Measurements from ENCODE around the gene DUSP14. TPM values are rescaled to one million over a fixed set of nuclear protein-coding genes. Genes with fewer than 3 reads are reported as not detected.
"Not testable (repeated sequence)": the region's sequence is repeated elsewhere in the genome, so short reads cannot be mapped to it uniquely, and the experiment has no call there.

Gene DUSP14
- total RNA-seq, 5 donors from 2014 or later (not counting 1 experiment from before 2014, with no cell fraction given), result 4.0 to 9.6 (median 5.4) TPM

GRCh38 chr17:37457801-37458200 lies 31.9 kb upstream of the DUSP14 start:
- H3K4me3 ChIP-seq (ENCODE audit: control insufficient read depth in 1 of 2, extremely low read depth in 1 of 2, low read length in 1 of 2); H3K27me3 Mint-ChIP-seq; H3K27ac Mint-ChIP-seq; H3K4me1 Mint-ChIP-seq; H3K9me3 ChIP-seq; H3K9me3 Mint-ChIP-seq; CTCF ChIA-PET; DNase-seq; H3K36me3 ChIP-seq (ENCODE audit: control insufficient read depth in 2 of 2, extremely low read depth in 1 of 2, insufficient read depth in 1 of 2, low read length in 1 of 2); H3K4me1 ChIP-seq (ENCODE audit: control insufficient read depth in 1 of 2, extremely low read depth in 1 of 2, insufficient read depth in 2 of 2, low read length in 2 of 2); ATAC-seq (replicated peaks in 1 of 4); POLR2A ChIA-PET; H3K27ac ChIP-seq (ENCODE audit: low read length); H3K4me3 Mint-ChIP-seq; H3K27me3 ChIP-seq (replicated peaks in 1 of 2; ENCODE audit: control insufficient read depth in 2 of 2, extremely low read depth in 1 of 2, insufficient read depth in 2 of 2, low read length in 1 of 2): not testable (repeated sequence)
- no CpG with 5 or more reads among the region's 3 CpGs for WGBS (ENCODE audit: insufficient coverage)
- H3K36me3 Mint-ChIP-seq, result peaks cover 20% of the 10 kb centered on the region

- H3K27ac ChIP-seq (ENCODE audit: low read length), result no peak overlapping the region
- ChIA-PET CTCF (no interaction called here), POLR2A (no interaction called here)
- peaks cover 20% of the 10 kb centered on the region for H3K36me3 Mint-ChIP-seq
- no peak for ATAC-seq (replicated peaks in 1 of 4)
- no peaks in the 10 kb centered on the region for H3K27me3 Mint-ChIP-seq
- DNase-seq, result no peak
- peaks cover 0 to 12% of the 10 kb centered on the region in 2 donors for H3K36me3 ChIP-seq (ENCODE audit: control insufficient read depth in 2 of 2, extremely low read depth in 1 of 2, insufficient read depth in 1 of 2, low read length in 1 of 2)
- no peak overlapping the region for H3K4me3 ChIP-seq (ENCODE audit: control insufficient read depth in 1 of 2, extremely low read depth in 1 of 2, low read length in 1 of 2)
- H3K27ac Mint-ChIP-seq, result no peak overlapping the region
- H3K4me3 Mint-ChIP-seq, result no peak overlapping the region
- no peaks in the 10 kb centered on the region for H3K4me1 ChIP-seq (ENCODE audit: control insufficient read depth in 1 of 2, extremely low read depth in 1 of 2, insufficient read depth in 2 of 2, low read length in 2 of 2)
- H3K4me1 Mint-ChIP-seq, result no peaks in the 10 kb centered on the region
- H3K27me3 ChIP-seq (replicated peaks in 1 of 2; ENCODE audit: control insufficient read depth in 2 of 2, extremely low read depth in 1 of 2, insufficient read depth in 2 of 2, low read length in 1 of 2), result no peaks in the 10 kb centered on the region
- no CpG with 5 or more reads among the region's 3 CpGs for WGBS (ENCODE audit: insufficient coverage)
- H3K9me3 ChIP-seq, result no peaks in the 10 kb centered on the region
- no peaks in the 10 kb centered on the region for H3K9me3 Mint-ChIP-seq
These were observed 30.9 kb upstream of the DUSP14 start for GRCh38 chr17:37458805-37459204.

- Histone ChIP-seq H3K27me3 (replicated peaks in 1 of 2; ENCODE audit: control insufficient read depth in 2 of 2, extremely low read depth in 1 of 2, insufficient read depth in 2 of 2, low read length in 1 of 2) (no peaks in the 10 kb centered on the region), H3K9me3 (no peaks in the 10 kb centered on the region), H3K4me1 (ENCODE audit: control insufficient read depth in 1 of 2, extremely low read depth in 1 of 2, insufficient read depth in 2 of 2, low read length in 2 of 2) (no peaks in the 10 kb centered on the region), H3K4me3 (ENCODE audit: control insufficient read depth in 1 of 2, extremely low read depth in 1 of 2, low read length in 1 of 2) (no peak overlapping the region), H3K27ac (ENCODE audit: low read length) (no peak overlapping the region), H3K36me3 (ENCODE audit: control insufficient read depth in 2 of 2, extremely low read depth in 1 of 2, insufficient read depth in 1 of 2, low read length in 1 of 2) (peaks cover 0 to 17% of the 10 kb centered on the region in 2 donors)
- POLR2A ChIA-PET, result no interaction called here
- 75% methylated on average over 2 of the region's 3 CpGs for WGBS (ENCODE audit: insufficient coverage)
- H3K4me1 Mint-ChIP-seq, result peaks cover 0 to 4% (median 2%) of the 10 kb centered on the region in 3 donors
- DNase-seq (no peak), ATAC-seq (replicated peaks in 1 of 4) (no peak)
- CTCF ChIA-PET, result no interaction called here
- no peaks in the 10 kb centered on the region for H3K27me3 Mint-ChIP-seq
- H3K27ac Mint-ChIP-seq, result no peak overlapping the region
- H3K36me3 Mint-ChIP-seq, result peaks cover 40% of the 10 kb centered on the region
- H3K9me3 Mint-ChIP-seq, result no peaks in the 10 kb centered on the region
- H3K4me3 Mint-ChIP-seq, result no peak overlapping the region
These were observed 28.0 kb upstream of the DUSP14 start for GRCh38 chr17:37461668-37462067.

GRCh38 chr17:37462492-37462891 lies 27.2 kb upstream of the DUSP14 start:
- H3K4me1 ChIP-seq (ENCODE audit: control insufficient read depth in 1 of 2, extremely low read depth in 1 of 2, insufficient read depth in 2 of 2, low read length in 2 of 2), result no peaks in the 10 kb centered on the region
- H3K27ac ChIP-seq (ENCODE audit: low read length), result no peak overlapping the region
- H3K27me3 ChIP-seq (replicated peaks in 1 of 2; ENCODE audit: control insufficient read depth in 2 of 2, extremely low read depth in 1 of 2, insufficient read depth in 2 of 2, low read length in 1 of 2), result no peaks in the 10 kb centered on the region
- no peak for DNase-seq
- ATAC-seq (replicated peaks in 1 of 4), result no peak
- Mint-ChIP-seq H3K36me3 (peaks cover 45% of the 10 kb centered on the region), H3K27ac (no peak overlapping the region), H3K4me3 (no peak overlapping the region), H3K4me1 (peaks cover 0 to 4% (median 2%) of the 10 kb centered on the region in 3 donors), H3K27me3 (no peaks in the 10 kb centered on the region), H3K9me3 (no peaks in the 10 kb centered on the region)
- peaks cover 0 to 22% of the 10 kb centered on the region in 2 donors for H3K36me3 ChIP-seq (ENCODE audit: control insufficient read depth in 2 of 2, extremely low read depth in 1 of 2, insufficient read depth in 1 of 2, low read length in 1 of 2)
- ChIA-PET POLR2A (no interaction called here), CTCF (no interaction called here)
- no CpG with 5 or more reads among the region's 5 CpGs for WGBS (ENCODE audit: insufficient coverage)
- H3K4me3 ChIP-seq (ENCODE audit: control insufficient read depth in 1 of 2, extremely low read depth in 1 of 2, low read length in 1 of 2), result no peak overlapping the region
- no peaks in the 10 kb centered on the region for H3K9me3 ChIP-seq

GRCh38 chr17:37463039-37463438 lies 26.7 kb upstream of the DUSP14 start:
- H3K36me3 ChIP-seq (ENCODE audit: control insufficient read depth in 2 of 2, extremely low read depth in 1 of 2, insufficient read depth in 1 of 2, low read length in 1 of 2), result peaks cover 0 to 25% of the 10 kb centered on the region in 2 donors
- H3K4me3 ChIP-seq (ENCODE audit: control insufficient read depth in 1 of 2, extremely low read depth in 1 of 2, low read length in 1 of 2), result no peak overlapping the region
- no peak overlapping the region for H3K27ac ChIP-seq (ENCODE audit: low read length)
- H3K36me3 Mint-ChIP-seq, result peaks cover 45% of the 10 kb centered on the region
- DNase-seq (no peak), ATAC-seq (replicated peaks in 1 of 4) (no peak)
- H3K27me3 ChIP-seq (replicated peaks in 1 of 2; ENCODE audit: control insufficient read depth in 2 of 2, extremely low read depth in 1 of 2, insufficient read depth in 2 of 2, low read length in 1 of 2), result no peaks in the 10 kb centered on the region
- no peaks in the 10 kb centered on the region for H3K27me3 Mint-ChIP-seq
- ChIA-PET POLR2A (no interaction called here), CTCF (no interaction called here)
- H3K4me1 Mint-ChIP-seq, result peaks cover 0 to 4% (median 2%) of the 10 kb centered on the region in 3 donors
- H3K9me3 Mint-ChIP-seq, result no peaks in the 10 kb centered on the region
- 80% methylated on average over 1 of the region's 3 CpGs for WGBS (ENCODE audit: insufficient coverage)
- no peaks in the 10 kb centered on the region for H3K9me3 ChIP-seq
- no peak overlapping the region for H3K4me3 Mint-ChIP-seq
- no peaks in the 10 kb centered on the region for H3K4me1 ChIP-seq (ENCODE audit: control insufficient read depth in 1 of 2, extremely low read depth in 1 of 2, insufficient read depth in 2 of 2, low read length in 2 of 2)
- H3K27ac Mint-ChIP-seq, result no peak overlapping the region

- ChIA-PET POLR2A (no interaction called here), CTCF (no interaction called here)
- Mint-ChIP-seq H3K9me3 (no peaks in the 10 kb centered on the region), H3K36me3 (peaks cover 40% of the 10 kb centered on the region), H3K4me1 (peaks cover 0 to 4% (median 2%) of the 10 kb centered on the region in 3 donors), H3K27me3 (no peaks in the 10 kb centered on the region), H3K27ac (no peak overlapping the region), H3K4me3 (no peak overlapping the region)
- H3K27me3 ChIP-seq (replicated peaks in 1 of 2; ENCODE audit: control insufficient read depth in 2 of 2, extremely low read depth in 1 of 2, insufficient read depth in 2 of 2, low read length in 1 of 2), result no peaks in the 10 kb centered on the region
- H3K36me3 ChIP-seq (ENCODE audit: control insufficient read depth in 2 of 2, extremely low read depth in 1 of 2, insufficient read depth in 1 of 2, low read length in 1 of 2), result peaks cover 0 to 29% of the 10 kb centered on the region in 2 donors
- no peak overlapping the region for H3K27ac ChIP-seq (ENCODE audit: low read length)
- H3K4me1 ChIP-seq (ENCODE audit: control insufficient read depth in 1 of 2, extremely low read depth in 1 of 2, insufficient read depth in 2 of 2, low read length in 2 of 2), result no peaks in the 10 kb centered on the region
- DNase-seq, result no peak
- no peak for ATAC-seq (replicated peaks in 1 of 4)
- H3K9me3 ChIP-seq, result no peaks in the 10 kb centered on the region
- H3K4me3 ChIP-seq (ENCODE audit: control insufficient read depth in 1 of 2, extremely low read depth in 1 of 2, low read length in 1 of 2), result no peak overlapping the region
- 100% methylated on average over 3 of the region's 7 CpGs for WGBS (ENCODE audit: insufficient coverage)
These were observed 24.5 kb upstream of the DUSP14 start for GRCh38 chr17:37465069-37465616.

- H3K27ac Mint-ChIP-seq, result no peak overlapping the region
- peaks cover under 1 to 41% of the 10 kb centered on the region in 2 donors for H3K36me3 ChIP-seq (ENCODE audit: control insufficient read depth in 2 of 2, extremely low read depth in 1 of 2, insufficient read depth in 1 of 2, low read length in 1 of 2)
- POLR2A ChIA-PET, result no interaction called here
These were observed 23.2 kb upstream of the DUSP14 start for GRCh38 chr17:37466471-37466870.

More at GRCh38 chr17:37466471-37466870, 23.2 kb upstream of the DUSP14 start:
- no peak for DNase-seq
- Histone ChIP-seq H3K4me3 (ENCODE audit: control insufficient read depth in 1 of 2, extremely low read depth in 1 of 2, low read length in 1 of 2) (no peak overlapping the region), H3K4me1 (ENCODE audit: control insufficient read depth in 1 of 2, extremely low read depth in 1 of 2, insufficient read depth in 2 of 2, low read length in 2 of 2) (no peaks in the 10 kb centered on the region), H3K27ac (ENCODE audit: low read length) (no peak overlapping the region), H3K27me3 (replicated peaks in 1 of 2; ENCODE audit: control insufficient read depth in 2 of 2, extremely low read depth in 1 of 2, insufficient read depth in 2 of 2, low read length in 1 of 2) (no peaks in the 10 kb centered on the region), H3K9me3 (no peaks in the 10 kb centered on the region)
- no CpG with 5 or more reads among the region's 1 CpG for WGBS (ENCODE audit: insufficient coverage)
- Mint-ChIP-seq H3K4me3 (no peak overlapping the region), H3K36me3 (peaks cover 50% of the 10 kb centered on the region), H3K9me3 (no peaks in the 10 kb centered on the region), H3K4me1 (peaks cover 0 to 4% (median 2%) of the 10 kb centered on the region in 3 donors), H3K27me3 (no peaks in the 10 kb centered on the region)
- no peak for ATAC-seq (replicated peaks in 1 of 4)
- CTCF ChIA-PET, result no interaction called here
